SU-DHL-6 (cell line): ENCODE results near the gene TCP10L.

Experiments
- H2AFZ ChIP-seq: fragments of 200-600 bp; sonication (generic); 2 replicates; pipeline ENCODE4 v1.6.1; 2014; ENCODE audit warnings: low read depth, mild to moderate bottlenecking, moderate library complexity, mixed read lengths, antibody characterized with exemption, low read length; ENCODE audit not compliant: severe bottlenecking
- H3F3A ChIP-seq: fragments of 200-600 bp; shearing (Covaris generic); 2 replicates; pipeline ENCODE4 v1.6.0; 2016; ENCODE audit warnings: antibody characterized with exemption, mild to moderate bottlenecking; ENCODE audit not compliant: insufficient read depth
- H3K27ac ChIP-seq: fragments of 200-600 bp; sonication (generic); 2 replicates; pipeline ENCODE4 v1.5.1; 2016; ENCODE audit warnings: low read depth, mild to moderate bottlenecking, low read length, moderate library complexity, mixed read lengths
- H3K27me3 ChIP-seq: fragments of 200-600 bp; sonication (generic), shearing (Covaris generic); 2 replicates; pipeline ENCODE4 v1.6.0; 2014; ENCODE audit warnings: mild to moderate bottlenecking, low read length
- H3K36me3 ChIP-seq: fragments of 200-600 bp; sonication (generic); 2 replicates; pipeline ENCODE4 v1.6.1; 2014; ENCODE audit warnings: mild to moderate bottlenecking, low read length, mixed read lengths
- H3K4me2 ChIP-seq: fragments of 300-600, 200-600 bp; shearing (Covaris generic), sonication (generic); 2 replicates; pipeline ENCODE4 v1.6.0; 2014; ENCODE audit warnings: low read length, low read depth, mild to moderate bottlenecking; ENCODE audit not compliant: poor library complexity, severe bottlenecking
- H3K4me3 ChIP-seq: fragments of 200-600 bp; sonication (generic); 2 replicates; pipeline ENCODE4 v1.5.1; 2014; ENCODE audit warnings: antibody characterized with exemption, low read length, mild to moderate bottlenecking, mixed read lengths; ENCODE audit not compliant: insufficient read depth, poor library complexity, severe bottlenecking
- H3K79me2 ChIP-seq: fragments of 200-600 bp; sonication (generic); 2 replicates; pipeline ENCODE4 v1.6.1; 2014; ENCODE audit warnings: mild to moderate bottlenecking, low read length, moderate library complexity; ENCODE audit not compliant: insufficient read depth
- H3K9ac ChIP-seq: fragments of 200-600 bp; sonication (generic); 2 replicates; pipeline ENCODE4 v1.7.0; 2014; ENCODE audit warnings: mild to moderate bottlenecking, low read length
- H3K9me2 ChIP-seq: fragments of 200-600 bp; sonication (generic); replicated peaks from 2 replicates; pipeline ENCODE4 v1.6.1; 2014; ENCODE audit warnings: low read length; ENCODE audit not compliant: insufficient read depth
- H3K9me3 ChIP-seq: fragments of 200-600 bp; sonication (generic); 2 replicates; pipeline ENCODE4 v1.6.1; 2014; ENCODE audit warnings: low read length, mixed read lengths; ENCODE audit not compliant: insufficient read depth
- H4K20me1 ChIP-seq: fragments of 200-600 bp; sonication (generic); 2 replicates; pipeline ENCODE4 v1.6.1; 2014; ENCODE audit warnings: low read depth, mild to moderate bottlenecking, antibody characterized with exemption, low read length, moderate library complexity, mixed read lengths
- CTCF ChIP-seq: fragments of 200-600 bp; sonication (generic); IDR thresholded peaks from one replicate; pipeline ENCODE4 v1.5.1; 2017; ENCODE audit warnings: antibody characterized with exemption, mild to moderate bottlenecking, low read length, moderate library complexity; ENCODE audit not compliant: insufficient read depth, poor library complexity, severe bottlenecking
- EZH2phosphoT487 ChIP-seq: fragments of 200-600 bp; sonication (generic), shearing (Covaris generic); conservative IDR thresholded peaks from 2 replicates; pipeline ENCODE4 v1.6.1; 2018; ENCODE audit warnings: mild to moderate bottlenecking, antibody characterized with exemption, low read length, moderate library complexity, mixed read lengths

The TCP10L gene

DNA sequence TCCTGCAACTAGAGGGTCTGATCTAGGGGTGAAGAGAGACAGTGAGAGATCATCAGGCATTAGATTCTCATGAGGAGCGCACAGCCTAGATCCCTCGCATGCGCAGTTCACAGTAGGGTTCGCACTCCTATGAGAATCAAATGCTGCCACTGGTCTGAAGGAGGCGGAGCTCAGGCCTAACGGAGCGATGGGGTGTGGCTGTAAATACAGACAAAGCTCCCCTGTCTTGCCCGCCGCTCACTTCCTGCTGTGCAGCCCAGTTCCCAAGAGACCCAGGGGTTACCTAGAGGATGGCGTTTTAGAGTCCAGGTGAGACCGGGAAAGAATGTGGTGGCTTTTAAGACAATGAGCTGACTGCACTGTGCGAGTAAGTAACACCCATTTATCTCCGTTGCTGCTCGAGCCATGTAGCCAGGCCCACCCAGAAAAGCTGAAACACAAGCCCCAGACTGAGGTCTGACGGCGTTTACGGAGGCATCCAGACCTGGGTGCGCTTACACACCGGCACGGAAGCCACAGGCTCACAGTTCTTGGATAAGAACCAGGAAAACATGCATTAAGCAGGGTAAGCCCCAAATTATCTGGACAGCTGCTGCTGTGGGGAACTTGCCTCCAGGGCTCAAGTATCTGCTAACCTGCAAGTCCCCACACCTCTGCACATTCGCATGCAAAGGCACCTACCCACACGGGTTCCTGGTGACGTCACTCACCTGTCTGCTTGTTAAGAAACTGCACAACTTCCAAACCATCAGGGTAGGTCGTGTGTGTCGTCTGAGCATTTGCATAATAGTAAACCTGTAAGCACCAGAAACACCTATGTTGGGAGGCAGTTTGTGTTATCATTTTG, 12.5 kb downstream of the TCP10L start:
- H3K9me3 ChIP-seq, result no peaks in the 10 kb centered on the region
- no peak overlapping the region for H3K4me3 ChIP-seq
- no peak for TF ChIP-seq EZH2phosphoT487
- TF ChIP-seq CTCF, result no peak
- no peak overlapping the region for H2AFZ ChIP-seq
- no peaks in the 10 kb centered on the region for H3K36me3 ChIP-seq
- no peaks in the 10 kb centered on the region for H4K20me1 ChIP-seq
- H3F3A ChIP-seq, result no peaks in the 10 kb centered on the region
- H3K27ac ChIP-seq, result no peak overlapping the region
- no peaks in the 10 kb centered on the region for H3K27me3 ChIP-seq
- no peak overlapping the region for H3K9ac ChIP-seq
- no peak overlapping the region for H3K4me2 ChIP-seq
- H3K9me2 ChIP-seq, result no peaks in the 10 kb centered on the region
- no peaks in the 10 kb centered on the region for H3K79me2 ChIP-seq

GRCh38 chr21:32570456-32570855, 14.9 kb downstream of the TCP10L start:
- Histone ChIP-seq H3K9ac (no peak overlapping the region), H3K4me3 (no peak overlapping the region), H3K9me2 (no peaks in the 10 kb centered on the region), H3K79me2 (no peaks in the 10 kb centered on the region), H3F3A (no peaks in the 10 kb centered on the region), H3K27ac (no peak overlapping the region), H2AFZ (no peak overlapping the region), H3K36me3 (no peaks in the 10 kb centered on the region), H3K27me3 (no peaks in the 10 kb centered on the region), H4K20me1 (no peaks in the 10 kb centered on the region), H3K4me2 (no peak overlapping the region), H3K9me3 (no peaks in the 10 kb centered on the region)
- no peak for TF ChIP-seq CTCF
- TF ChIP-seq EZH2phosphoT487, result no peak

- Histone ChIP-seq H3K9me3 (no peaks in the 10 kb centered on the region), H3K36me3 (no peaks in the 10 kb centered on the region), H3K79me2 (no peaks in the 10 kb centered on the region), H3K4me2 (peak overlapping the region; percentile 62), H3K4me3 (peak overlapping the region; percentile 37), H3K27ac (no peak overlapping the region), H3F3A (no peaks in the 10 kb centered on the region), H3K9me2 (no peaks in the 10 kb centered on the region), H3K27me3 (no peaks in the 10 kb centered on the region), H4K20me1 (no peaks in the 10 kb centered on the region), H3K9ac (peak overlapping the region; percentile 49), H2AFZ (peak overlapping the region; percentile 97)
- peak; percentile 69 for TF ChIP-seq CTCF
- TF ChIP-seq EZH2phosphoT487, result no peak
Measured at GRCh38 chr21:32569261-32570230, 15.8 kb downstream of the TCP10L start.
